T-helper 1 cell treated with Interleukin-12 subunit alpha and Interleukin-12 subunit beta and Interleukin-4 antibody, amounts not matched to agents 30 ng/mL and 1 ng/mL, for 36 hours (primary cell): ENCODE results near the gene BRD3. TPM values are rescaled to one million over a fixed set of nuclear protein-coding genes. Genes with fewer than 3 reads are reported as not detected.

Source experiments
- intact Hi-C: fragments of 100-400 bp; cut with micrococcal nuclease; formaldehyde crosslinking; loops from one replicate; pipeline ENCODE4 v1.15.1; 2024
- total RNA-seq: library from RNA; stranded (reverse); gene quantifications from 2 replicates; pipeline ENCODE4 v1.2.3, GENCODE V29; 2022

The BRD3 gene
- total RNA-seq, 1 donor from 2014 or later: 26.3 TPM

GRCh38 chr9:134040176-134040565 is 27.7 kb downstream of the BRD3 start:
- intact Hi-C loops: no loop called here

- intact Hi-C loops: no loop called here
Measured at GRCh38 chr9:134039386-134040175, 28.2 kb downstream of the BRD3 start.

- intact Hi-C loops: no loop called here
Measured at GRCh38 chr9:134037641-134038040, 30.2 kb downstream of the BRD3 start.

GRCh38 chr9:134036130-134036529 is 31.7 kb downstream of the BRD3 start:
- intact Hi-C loops: no loop called here

GRCh38 chr9:134035041-134036039 is 32.5 kb downstream of the BRD3 start:
- intact Hi-C loops: no loop called here

- intact Hi-C loops: no loop called here
Measured at GRCh38 chr9:134034215-134035040, 33.4 kb downstream of the BRD3 start.

GRCh38 chr9:134033516-134034214 is 34.2 kb downstream of the BRD3 start:
- intact Hi-C loops: no loop called here

GRCh38 chr9:134032456-134033222 is 35.2 kb downstream of the BRD3 start:
- intact Hi-C loops: no loop called here

GRCh38 chr9:134031783-134032182 is 36.0 kb downstream of the BRD3 start:
- intact Hi-C loops: no loop called here

- intact Hi-C loops: no loop called here
Measured at GRCh38 chr9:134030821-134031470, 36.9 kb downstream of the BRD3 start.

GRCh38 chr9:134029248-134030226 is 38.3 kb downstream of the BRD3 start:
- intact Hi-C loops: no loop called here

GRCh38 chr9:134028575-134029247 is 39.1 kb downstream of the BRD3 start:
- intact Hi-C loops: no loop called here

- intact Hi-C loops: no loop called here
Measured at GRCh38 chr9:134028076-134028475, 39.8 kb downstream of the BRD3 start.

- intact Hi-C loops: no loop called here
Measured at GRCh38 chr9:134027561-134027960, 40.3 kb downstream of the BRD3 start.

- intact Hi-C loops: no loop called here
Measured at GRCh38 chr9:134026981-134027380, 40.8 kb downstream of the BRD3 start.

- intact Hi-C loops: no loop called here
Measured at GRCh38 chr9:134026581-134026980, 41.2 kb downstream of the BRD3 start.
